H1 (cell line): ENCODE data around the gene SNRPB. TPM values are rescaled to one million over a fixed set of nuclear protein-coding genes. Genes with fewer than 3 reads are reported as not detected.

ENCODE experiments used
- CTCF ChIA-PET: fragments of 300-600 bp; sonication (Branson Sonifier 250); formaldehyde crosslinking; loops from one replicate; lab custom pipeline; 2021; ENCODE audit not compliant: partially characterized antibody; lab: Charles Lee
- POLR2A ChIA-PET: fragments of 300-600 bp; sonication (Branson Sonifier 250); formaldehyde crosslinking; loops from one replicate; lab custom pipeline; 2021; ENCODE audit warnings: inconsistent platforms; ENCODE audit not compliant: partially characterized antibody; lab: Charles Lee
- DNase-seq, 2 experiments: peaks; one replicate each; pipeline versions ENCODE4 v3.0.0 to v3.0.0-alpha.2; 2010 to 2022; ENCODE audit warnings: low spot score in 2 of 2, low read depth in 1 of 2, mixed read lengths in 1 of 2
- FAIRE-seq: peaks from 2 replicates; lab custom pipeline; 2011; peaks lifted over from hg19 to GRCh38; lab: Jason Lieb, UNC
- H2AFZ ChIP-seq: 2 replicates; pipeline ENCODE4 v1.8.1; 2012; ENCODE audit warnings: low read length, inconsistent platforms
- H2AK5ac ChIP-seq: 2 replicates; pipeline ENCODE4 v1.6.1; 2013; ENCODE audit warnings: low read depth, low read length
- H2BK120ac ChIP-seq: replicated peaks from 2 replicates; pipeline ENCODE3; 2013; ENCODE audit warnings: low read depth, low read length, inconsistent platforms
- H2BK12ac ChIP-seq: 2 replicates; pipeline ENCODE4 v1.6.1; 2013; ENCODE audit warnings: low read depth, low read length
- H2BK15ac ChIP-seq: 2 replicates; pipeline ENCODE4 v1.6.1; 2013; ENCODE audit warnings: low read length
- H2BK20ac ChIP-seq: 2 replicates; pipeline ENCODE4 v1.6.1; 2013; ENCODE audit warnings: low read length
- H2BK5ac ChIP-seq: 2 replicates; pipeline ENCODE4 v1.6.1; 2013; ENCODE audit warnings: low read depth, low read length
- H3K14ac ChIP-seq: 2 replicates; pipeline ENCODE4 v1.6.1; 2013; ENCODE audit warnings: inconsistent platforms; ENCODE audit not compliant: insufficient read length
- H3K18ac ChIP-seq: 2 replicates; pipeline ENCODE4 v1.6.1; 2013; ENCODE audit warnings: low read length; ENCODE audit errors: extremely low read depth
- H3K23ac ChIP-seq: 2 replicates; pipeline ENCODE4 v1.6.1; 2013; ENCODE audit warnings: inconsistent platforms; ENCODE audit not compliant: insufficient read length
- H3K23me2 ChIP-seq: 2 replicates; pipeline ENCODE4 v1.6.1; 2013; ENCODE audit warnings: low read depth, low read length
- H3K27ac ChIP-seq: 2 replicates; pipeline ENCODE4 v1.6.1; 2011; ENCODE audit warnings: low read depth, low read length, inconsistent platforms
- H3K27me3 ChIP-seq, 4 experiments: replicated peaks in 1 of 4; 1 replicate in 1 of 4; 2 replicates in 3 of 4; pipeline versions ENCODE4 v1.6.1 to v1.8.1; 2011 to 2013; ENCODE audit warnings: low read length in 3 of 4, mild to moderate bottlenecking in 3 of 4, inconsistent platforms in 2 of 4, mixed read lengths in 2 of 4, moderate library complexity in 1 of 4; ENCODE audit not compliant: control insufficient read depth in 3 of 4, insufficient read depth in 3 of 4; ENCODE audit errors: extremely low read depth in 1 of 4
- H3K36me3 ChIP-seq, 4 experiments: 2 replicates each; pipeline versions ENCODE4 v1.6.1 to v1.8.1; 2011 to 2013; ENCODE audit warnings: mild to moderate bottlenecking in 4 of 4, low read length in 3 of 4, moderate library complexity in 2 of 4, control low read depth in 1 of 4, inconsistent platforms in 1 of 4; ENCODE audit not compliant: insufficient read depth in 4 of 4, control insufficient read depth in 2 of 4
- H3K4ac ChIP-seq: replicated peaks from 2 replicates; pipeline ENCODE3; 2013; ENCODE audit warnings: low read length, low read depth, mixed read lengths, inconsistent platforms; ENCODE audit not compliant: insufficient read length
- H3K4me1 ChIP-seq, 4 experiments: replicated peaks in 1 of 4; 1 replicate in 1 of 4; 2 replicates in 3 of 4; pipeline versions ENCODE4 v1.6.1 to v1.8.1; 2011 to 2013; ENCODE audit warnings: low read length in 3 of 4, inconsistent platforms in 2 of 4, mixed read lengths in 1 of 4; ENCODE audit not compliant: insufficient read depth in 4 of 4, control insufficient read depth in 3 of 4
- H3K4me2 ChIP-seq, 2 experiments: 2 replicates each; pipeline versions ENCODE4 v1.6.1 to v1.8.1; 2011 to 2013; ENCODE audit warnings: low read depth in 2 of 2, low read length in 2 of 2, control low read depth in 1 of 2, inconsistent platforms in 1 of 2, mild to moderate bottlenecking in 1 of 2; ENCODE audit not compliant: insufficient read depth in 1 of 2
- H3K4me3 ChIP-seq, 4 experiments: fragments of 200-600, 300-600 bp in 1 of 4; sonication (generic), shearing (Covaris generic), sonication (Bioruptor Twin) in 1 of 4; 2 replicates each; pipeline versions ENCODE4 v1.5.1 to v1.8.1; 2011 to 2016; ENCODE audit warnings: low read length in 4 of 4, low read depth in 3 of 4, control low read depth in 2 of 4, inconsistent platforms in 2 of 4, mild to moderate bottlenecking in 2 of 4, mixed read lengths in 1 of 4, moderate library complexity in 1 of 4; ENCODE audit not compliant: insufficient read depth in 2 of 4; ENCODE audit errors: extremely low read depth in 1 of 4
- H3K56ac ChIP-seq: replicated peaks from 2 replicates; pipeline ENCODE3; 2013; ENCODE audit warnings: low read depth, mild to moderate bottlenecking, mixed read lengths, low read length, inconsistent platforms; ENCODE audit not compliant: insufficient read length
- H3K79me1 ChIP-seq: 2 replicates; pipeline ENCODE4 v1.6.1; 2013; ENCODE audit warnings: low read depth, low read length, control low read depth
- H3K79me2 ChIP-seq, 2 experiments: 2 replicates each; pipeline versions ENCODE4 v1.6.1 to v1.8.1; 2012 to 2013; ENCODE audit warnings: low read length in 2 of 2, mild to moderate bottlenecking in 2 of 2, inconsistent platforms in 1 of 2; ENCODE audit not compliant: insufficient read depth in 2 of 2, control insufficient read depth in 1 of 2
- H3K9ac ChIP-seq, 4 experiments: replicated peaks in 1 of 4; 1 replicate in 1 of 4; 2 replicates in 3 of 4; pipeline versions ENCODE4 v1.6.1 to v1.8.1; 2011 to 2013; ENCODE audit warnings: low read depth in 3 of 4, low read length in 3 of 4, control low read depth in 2 of 4, mild to moderate bottlenecking in 2 of 4, moderate library complexity in 2 of 4, inconsistent platforms in 1 of 4; ENCODE audit errors: extremely low read depth in 1 of 4
- H3K9me3 ChIP-seq, 2 experiments: 2 replicates each; pipeline versions ENCODE4 v1.6.1 to v1.8.1; 2012 to 2013; ENCODE audit warnings: mild to moderate bottlenecking in 2 of 2, moderate library complexity in 2 of 2, control low read depth in 1 of 2, inconsistent platforms in 1 of 2, low read depth in 1 of 2, low read length in 1 of 2, mixed read lengths in 1 of 2; ENCODE audit not compliant: insufficient read depth in 2 of 2
- H4K20me1 ChIP-seq, 2 experiments: replicated peaks in 1 of 2; 2 replicates each; pipeline versions ENCODE3 to v1.8.1; 2011 to 2013; ENCODE audit warnings: inconsistent platforms in 2 of 2, low read length in 2 of 2, mild to moderate bottlenecking in 1 of 2; ENCODE audit not compliant: insufficient read depth in 2 of 2, control insufficient read depth in 1 of 2
- H4K5ac ChIP-seq: 2 replicates; pipeline ENCODE4 v1.6.1; 2013; ENCODE audit warnings: low read length, low read depth, mixed read lengths, inconsistent platforms; ENCODE audit not compliant: insufficient read length
- H4K8ac ChIP-seq: 2 replicates; pipeline ENCODE4 v1.8.0; 2013; ENCODE audit warnings: mild to moderate bottlenecking, moderate library complexity, low read length, inconsistent platforms; ENCODE audit not compliant: insufficient read depth; ENCODE audit errors: extremely low read depth
- H4K91ac ChIP-seq: replicated peaks from 2 replicates; pipeline ENCODE3; 2013; ENCODE audit warnings: low read length, mixed read lengths, inconsistent platforms; ENCODE audit not compliant: insufficient read length
- RNF2 ChIP-seq: fragments of 200-900, 300-1000 bp; sonication (generic); IDR thresholded peaks from 2 replicates; pipeline ENCODE4 v1.7.1; 2016; ENCODE audit warnings: borderline replicate concordance, low read depth, mild to moderate bottlenecking, antibody characterized with exemption, low read length; ENCODE audit not compliant: poor library complexity, severe bottlenecking; ENCODE audit errors: missing control alignments
- SRF ChIP-seq: IDR thresholded peaks from 2 replicates; pipeline ENCODE4 v1.6.1; 2011; ENCODE audit warnings: mild to moderate bottlenecking, low read depth, low read length, moderate library complexity
- WGBS, 2 experiments: shearing (Covaris generic) in 1 of 2; methylation state at CpG; one replicate each; pipeline versions ENCODE4 v1.1.6 to v1.1.7; 2013 to 2015; ENCODE audit warnings: low lambda C conversion rate in 2 of 2, mixed read lengths in 2 of 2, inconsistent platforms in 1 of 2, low coverage in 1 of 2, missing lambda C conversion rate in 1 of 2; ENCODE audit not compliant: insufficient replicate concordance in 2 of 2, insufficient coverage in 1 of 2, insufficient read length in 1 of 2; ENCODE audit errors: extremely low coverage in 1 of 2, missing lambda C conversion rate in 1 of 2; 5-methylcytosine and 5-hydroxymethylcytosine counted together
- polyA plus RNA-seq, 7 experiments: library from polyadenylated mRNA; depleted of rRNA in 3 of 7; stranded (reverse) in 5 of 7; unstranded in 2 of 7; fragments of >200 nt in 5 of 7; fragments of 200-250 nt in 2 of 7; gene quantifications; 1 replicate in 5 of 7; 2 replicates in 1 of 7; 4 replicates in 1 of 7; pipeline versions ENCODE4 v1.2.1 to v1.2.3, GENCODE V29; 2011 to 2013; ENCODE audit warnings: missing spikeins in 2 of 7, mixed read lengths in 2 of 7
- total RNA-seq: library from RNA; stranded (reverse); fragmentation: NEBNext Ultra II Directional; extraction: Animal tissue kit (Norgen Biotek cat#: 25700); gene quantifications from 2 replicates; pipeline ENCODE4 v1.2.1, GENCODE V29; 2021

SNRPB gene
- total and polyA plus RNA-seq, 2 of the 8 experiments (the other 6 are each of a cell fraction or from before 2014, with no cell fraction given): 507 to 589 TPM

DNA sequence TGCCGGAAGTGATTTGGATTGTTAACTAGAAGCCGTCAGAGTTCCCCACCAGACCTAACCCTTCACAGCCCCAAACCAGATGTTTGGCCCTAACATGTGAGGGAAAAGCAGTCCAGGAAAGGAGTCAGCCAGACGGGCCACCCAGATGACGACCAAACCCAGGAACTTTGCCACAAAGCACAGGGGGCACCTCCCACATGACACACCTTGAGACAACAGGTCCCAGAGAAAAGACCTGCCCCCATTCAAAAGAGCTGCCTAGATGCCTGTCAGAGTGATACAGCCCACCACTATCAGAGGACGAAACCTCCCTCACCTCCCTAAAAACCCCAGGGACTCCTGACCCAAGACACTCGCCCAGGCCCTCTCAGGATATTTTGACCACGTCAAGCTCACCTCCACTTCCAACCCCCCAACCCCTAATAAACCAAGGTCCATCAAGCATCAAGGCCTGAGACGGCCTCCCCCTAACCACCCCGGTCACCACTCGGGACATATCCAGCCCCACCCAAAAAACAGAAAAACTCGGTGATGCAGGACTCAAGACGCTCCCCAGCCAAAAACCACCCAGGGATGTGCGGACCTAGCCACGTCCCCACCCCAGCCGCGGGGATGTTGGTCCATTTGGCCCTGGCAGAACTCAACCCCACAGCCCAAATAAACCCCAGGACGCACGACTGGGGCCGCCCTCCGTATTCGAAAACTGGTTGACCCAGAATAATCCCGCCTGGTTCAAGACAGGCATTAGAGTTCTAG is 37.5 kb upstream of the SNRPB start:
- peak overlapping the region in 1 of 4 experiments; percentile 24; a peak in 2 of 7 replicates for H3K9ac ChIP-seq
- CTCF ChIA-PET: interaction anchor here (0.6 to 3.9 kb wide), 6 partner anchors 8 to 165 kb away, joined by 3 to 22 read pairs (median 3); no protein-coding TSS in a partner anchor
- no peak for FAIRE-seq

More for the DNA sequence above, 37.5 kb upstream of the SNRPB start:
- no peak overlapping the region for H2BK120ac ChIP-seq
- WGBS, 2 experiments: 35% methylated on average over 20 of the region's 22 CpGs; no CpG with 5 or more reads in 1 of the 2 experiments
- no peaks in the 10 kb centered on the region for H3K9me3 ChIP-seq
- H3K79me1 ChIP-seq: no peaks in the 10 kb centered on the region
- peaks cover 27 to 50% (median 46%) of the 10 kb centered on the region in 4 experiments for H3K27me3 ChIP-seq
- H2AFZ ChIP-seq: peak overlapping the region; percentile 100; the same call in 1 of the 2 replicates
- H3K56ac ChIP-seq: no peak overlapping the region
- no peak overlapping the region for H4K5ac ChIP-seq
- H3K18ac ChIP-seq: no peak overlapping the region
- peaks cover 0 to 5% (median 2%) of the 10 kb centered on the region in 4 experiments; a peak in 3 of 7 replicates for H3K4me1 ChIP-seq
- H3K23ac ChIP-seq: no peak overlapping the region
- H3K79me2 ChIP-seq: no peaks in the 10 kb centered on the region
- peak overlapping the region; percentile 66 to 83 (median 80) for H3K4me3 ChIP-seq
- H2BK20ac ChIP-seq: no peak overlapping the region
- no peak overlapping the region for H2BK12ac ChIP-seq
- peaks cover 0 to 4% of the 10 kb centered on the region in 2 experiments for H4K20me1 ChIP-seq
- H3K27ac ChIP-seq: no peak overlapping the region
- H4K91ac ChIP-seq: no peak overlapping the region
- POLR2A ChIA-PET: interaction anchor here (1.8 to 2.9 kb wide), 3 partner anchors 12 to 144 kb away, joined by 3 to 19 read pairs (median 10); partner anchors contain the start of genes NOP56 and SNRPB
- no peak overlapping the region for H2AK5ac ChIP-seq
- peak overlapping the region; percentile 87 to 95 for H3K4me2 ChIP-seq
- TF ChIP-seq RNF2 (peak; percentile 39), SRF (no peak)
- no peak for DNase-seq
- 0 out of 8 replicates have a peak, but pooled peaks cover 0 to 2% (median 0%) of the 10 kb centered on the region in 4 experiments for H3K36me3 ChIP-seq
- no peak overlapping the region for H2BK15ac ChIP-seq
- H4K8ac ChIP-seq: no peak overlapping the region
- H3K14ac ChIP-seq: no peak overlapping the region
- no peak overlapping the region for H3K4ac ChIP-seq
- peaks cover 8% of the 10 kb centered on the region; the same call in 1 of the 2 replicates for H3K23me2 ChIP-seq
- H2BK5ac ChIP-seq: no peak overlapping the region
